GM21723 (cell line): ENCODE data around the gene PYY.
"Not testable (repeated sequence)": the region's sequence is repeated elsewhere in the genome, so short reads cannot be mapped to it uniquely, and the experiment has no call there.

Experiments used
- ATAC-seq: cut with Tn5 transposase; IDR thresholded peaks from one replicate; pipeline ENCODE4 v1.9.1; 2021; ENCODE audit warnings: mild to moderate bottlenecking, moderate library complexity; ENCODE audit not compliant: unreplicated experiment

PYY gene

GRCh38 chr17:43949781-43950180 lies 4.0 kb downstream of the PYY start:
- no peak for ATAC-seq

- ATAC-seq: no peak
Observed at GRCh38 chr17:43946781-43947180, 7.0 kb downstream of the PYY start.

GRCh38 chr17:43945074-43945829 lies 8.5 kb downstream of the PYY start:
- ATAC-seq: no peak

- no peak for ATAC-seq
Observed at GRCh38 chr17:43942051-43942685, 11.6 kb downstream of the PYY start, which contains the start of gene PPY. Gene PPY, minus strand, starts transcription at chr17:43942476. Its CDS starts 822 bp downstream, at chr17:43941654.

GRCh38 chr17:43940630-43941029 lies 13.1 kb downstream of the PYY start:
- ATAC-seq: no peak

GRCh38 chr17:43939886-43940285 lies 13.9 kb downstream of the PYY start:
- ATAC-seq: no peak

- not testable (repeated sequence) for ATAC-seq
Observed at GRCh38 chr17:43939452-43939851, 14.3 kb downstream of the PYY start.

- ATAC-seq: no peak
Observed at GRCh38 chr17:43938838-43939182, 14.9 kb downstream of the PYY start.

- ATAC-seq: no peak
Observed at GRCh38 chr17:43936434-43936833, 17.3 kb downstream of the PYY start.

GRCh38 chr17:43935926-43936261 lies 17.8 kb downstream of the PYY start:
- no peak for ATAC-seq

GRCh38 chr17:43935204-43935925 lies 18.4 kb downstream of the PYY start:
- ATAC-seq: no peak

- no peak for ATAC-seq
Observed at GRCh38 chr17:43932923-43933322, 20.8 kb downstream of the PYY start.

GRCh38 chr17:43932357-43932756 lies 21.4 kb downstream of the PYY start:
- ATAC-seq: no peak

- ATAC-seq: no peak
Observed at GRCh38 chr17:43931062-43931571, 22.6 kb downstream of the PYY start.

GRCh38 chr17:43928609-43929008 lies 25.1 kb downstream of the PYY start:
- no peak for ATAC-seq

GRCh38 chr17:43927929-43928328 lies 25.8 kb downstream of the PYY start:
- not testable (repeated sequence) for ATAC-seq

- no peak for ATAC-seq
Observed at GRCh38 chr17:43927060-43927864, 26.5 kb downstream of the PYY start.

GRCh38 chr17:43924558-43924957 lies 29.2 kb downstream of the PYY start:
- no peak for ATAC-seq

- no peak for ATAC-seq
Observed at GRCh38 chr17:43920500-43921095, 33.1 kb downstream of the PYY start.

GRCh38 chr17:43918026-43918389 lies 35.7 kb downstream of the PYY start:
- no peak for ATAC-seq
